Measurements from ENCODE around the gene MISP3. TPM values are rescaled to one million over a fixed set of nuclear protein-coding genes. Genes with fewer than 3 reads are reported as not detected.

Gene MISP3
- total and polyA plus RNA-seq, 2 experiments from 2014 or later: 1.9 to 2.4 TPM

DNA sequence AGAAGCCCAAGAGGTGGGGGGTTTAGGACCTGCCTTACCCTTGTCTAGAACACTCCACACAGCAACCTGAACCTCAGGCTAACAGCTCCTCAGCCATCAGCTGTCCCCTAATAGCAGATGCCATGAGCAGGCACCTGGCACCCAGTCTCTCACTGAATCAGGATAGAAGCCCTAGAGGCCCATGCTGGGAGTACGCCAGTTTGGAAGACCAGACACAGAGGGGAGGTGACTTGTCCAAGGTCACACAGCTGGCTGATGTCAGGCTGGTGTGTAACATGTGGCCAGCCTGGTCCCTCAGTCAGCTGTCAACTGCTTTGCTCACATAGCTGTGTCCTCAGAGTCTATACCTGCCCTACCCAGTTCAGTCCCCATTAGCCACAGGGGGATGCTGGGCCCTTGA lies 30.7 kb downstream of the MISP3 start (continued):
- TF ChIP-seq EZH2phosphoT487 (IDR thresholded peaks at IDR 0.05; ENCODE audit: unreplicated experiment): no peak
- TF ChIP-seq STAT1 (IDR thresholded peaks at IDR 0.05; ENCODE audit: unreplicated experiment): no peak
- TF ChIP-seq ZNF114 (CRISPR knock-in tag; IDR thresholded peaks at IDR 0.05): no peak
- TF ChIP-seq, protein P1, sequence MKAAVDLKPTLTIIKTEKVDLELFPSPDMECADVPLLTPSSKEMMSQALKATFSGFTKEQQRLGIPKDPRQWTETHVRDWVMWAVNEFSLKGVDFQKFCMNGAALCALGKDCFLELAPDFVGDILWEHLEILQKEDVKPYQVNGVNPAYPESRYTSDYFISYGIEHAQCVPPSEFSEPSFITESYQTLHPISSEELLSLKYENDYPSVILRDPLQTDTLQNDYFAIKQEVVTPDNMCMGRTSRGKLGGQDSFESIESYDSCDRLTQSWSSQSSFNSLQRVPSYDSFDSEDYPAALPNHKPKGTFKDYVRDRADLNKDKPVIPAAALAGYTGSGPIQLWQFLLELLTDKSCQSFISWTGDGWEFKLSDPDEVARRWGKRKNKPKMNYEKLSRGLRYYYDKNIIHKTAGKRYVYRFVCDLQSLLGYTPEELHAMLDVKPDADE (IDR thresholded peaks at IDR 0.05): no peak
- TF ChIP-seq, protein P2, sequence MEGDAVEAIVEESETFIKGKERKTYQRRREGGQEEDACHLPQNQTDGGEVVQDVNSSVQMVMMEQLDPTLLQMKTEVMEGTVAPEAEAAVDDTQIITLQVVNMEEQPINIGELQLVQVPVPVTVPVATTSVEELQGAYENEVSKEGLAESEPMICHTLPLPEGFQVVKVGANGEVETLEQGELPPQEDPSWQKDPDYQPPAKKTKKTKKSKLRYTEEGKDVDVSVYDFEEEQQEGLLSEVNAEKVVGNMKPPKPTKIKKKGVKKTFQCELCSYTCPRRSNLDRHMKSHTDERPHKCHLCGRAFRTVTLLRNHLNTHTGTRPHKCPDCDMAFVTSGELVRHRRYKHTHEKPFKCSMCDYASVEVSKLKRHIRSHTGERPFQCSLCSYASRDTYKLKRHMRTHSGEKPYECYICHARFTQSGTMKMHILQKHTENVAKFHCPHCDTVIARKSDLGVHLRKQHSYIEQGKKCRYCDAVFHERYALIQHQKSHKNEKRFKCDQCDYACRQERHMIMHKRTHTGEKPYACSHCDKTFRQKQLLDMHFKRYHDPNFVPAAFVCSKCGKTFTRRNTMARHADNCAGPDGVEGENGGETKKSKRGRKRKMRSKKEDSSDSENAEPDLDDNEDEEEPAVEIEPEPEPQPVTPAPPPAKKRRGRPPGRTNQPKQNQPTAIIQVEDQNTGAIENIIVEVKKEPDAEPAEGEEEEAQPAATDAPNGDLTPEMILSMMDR (conservative IDR thresholded peaks at IDR 0.05; ENCODE audit: low read depth in 2 of 2): no peak
- TF ChIP-seq EZH2 (IDR thresholded peaks at IDR 0.05; ENCODE audit: low read depth, unreplicated experiment): no peak
- TF ChIP-seq POLR2AphosphoS5 (IDR thresholded peaks at IDR 0.05; ENCODE audit: low read depth): no peak

DNA sequence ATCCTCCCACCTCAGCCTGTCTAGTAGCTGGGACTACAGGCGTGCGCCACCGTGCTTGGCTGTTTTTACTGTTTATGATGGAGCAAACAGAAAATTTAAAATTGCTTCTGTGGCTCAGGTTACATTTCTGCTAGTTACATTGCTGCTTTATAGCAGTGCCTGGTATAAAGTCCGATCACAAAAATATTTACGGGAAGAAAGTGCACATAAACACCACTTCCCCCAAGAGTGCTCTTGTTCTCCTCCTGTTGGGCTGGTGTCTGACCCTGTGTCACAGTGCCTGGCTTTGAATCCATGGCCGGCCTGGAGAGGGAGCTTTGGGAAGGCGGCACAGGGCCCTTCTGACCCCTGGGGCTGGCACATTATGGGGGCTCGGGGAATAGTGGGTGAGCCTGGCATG lies 33.1 kb downstream of the MISP3 start:
- no peak for ATAC-seq
- Histone ChIP-seq H3K79me2 (replicated peaks; ENCODE audit: insufficient read depth) (no peaks in the 10 kb centered on the region), H3K4me2 (no peak overlapping the region), H3K27me3 (ENCODE audit: insufficient read depth) (no peaks in the 10 kb centered on the region), H3K4me1 (ENCODE audit: insufficient read depth) (no peaks in the 10 kb centered on the region), H3F3A (replicated peaks; ENCODE audit: low read depth) (no peaks in the 10 kb centered on the region; the same call in 1 of the 2 replicates), H3K4me3 (no peak overlapping the region), H4K20me1 (replicated peaks; ENCODE audit: insufficient read depth) (no peaks in the 10 kb centered on the region; the same call in 1 of the 2 replicates), H3K36me3 (ENCODE audit: insufficient read depth) (no peaks in the 10 kb centered on the region), H3K9me2 (ENCODE audit: insufficient read depth) (no peaks in the 10 kb centered on the region), H2AFZ (no peak overlapping the region), H3K27ac (ENCODE audit: low read depth) (no peak overlapping the region)
- Mint-ChIP-seq H3K27ac (no peak overlapping the region), H3K9me3 (no peaks in the 10 kb centered on the region), H3K27me3 (ENCODE audit: insufficient read depth, low read depth, poor library complexity) (no peaks in the 10 kb centered on the region), H3K36me3 (ENCODE audit: low read depth) (no peaks in the 10 kb centered on the region; the same call in 2 of the 3 replicates), H3K4me3 (no peak overlapping the region), H3K4me1 (no peaks in the 10 kb centered on the region; the same call in 2 of the 3 replicates)
- DNase-seq (ENCODE audit: low spot score): no peak
- TF ChIP-seq ZNF114 (CRISPR knock-in tag; IDR thresholded peaks at IDR 0.05): no peak
- no peak for TF ChIP-seq NANOG (IDR thresholded peaks at IDR 0.05; ENCODE audit: borderline replicate concordance)
- no peak for TF ChIP-seq STAT1 (IDR thresholded peaks at IDR 0.05; ENCODE audit: unreplicated experiment)
- TF ChIP-seq, protein P3, sequence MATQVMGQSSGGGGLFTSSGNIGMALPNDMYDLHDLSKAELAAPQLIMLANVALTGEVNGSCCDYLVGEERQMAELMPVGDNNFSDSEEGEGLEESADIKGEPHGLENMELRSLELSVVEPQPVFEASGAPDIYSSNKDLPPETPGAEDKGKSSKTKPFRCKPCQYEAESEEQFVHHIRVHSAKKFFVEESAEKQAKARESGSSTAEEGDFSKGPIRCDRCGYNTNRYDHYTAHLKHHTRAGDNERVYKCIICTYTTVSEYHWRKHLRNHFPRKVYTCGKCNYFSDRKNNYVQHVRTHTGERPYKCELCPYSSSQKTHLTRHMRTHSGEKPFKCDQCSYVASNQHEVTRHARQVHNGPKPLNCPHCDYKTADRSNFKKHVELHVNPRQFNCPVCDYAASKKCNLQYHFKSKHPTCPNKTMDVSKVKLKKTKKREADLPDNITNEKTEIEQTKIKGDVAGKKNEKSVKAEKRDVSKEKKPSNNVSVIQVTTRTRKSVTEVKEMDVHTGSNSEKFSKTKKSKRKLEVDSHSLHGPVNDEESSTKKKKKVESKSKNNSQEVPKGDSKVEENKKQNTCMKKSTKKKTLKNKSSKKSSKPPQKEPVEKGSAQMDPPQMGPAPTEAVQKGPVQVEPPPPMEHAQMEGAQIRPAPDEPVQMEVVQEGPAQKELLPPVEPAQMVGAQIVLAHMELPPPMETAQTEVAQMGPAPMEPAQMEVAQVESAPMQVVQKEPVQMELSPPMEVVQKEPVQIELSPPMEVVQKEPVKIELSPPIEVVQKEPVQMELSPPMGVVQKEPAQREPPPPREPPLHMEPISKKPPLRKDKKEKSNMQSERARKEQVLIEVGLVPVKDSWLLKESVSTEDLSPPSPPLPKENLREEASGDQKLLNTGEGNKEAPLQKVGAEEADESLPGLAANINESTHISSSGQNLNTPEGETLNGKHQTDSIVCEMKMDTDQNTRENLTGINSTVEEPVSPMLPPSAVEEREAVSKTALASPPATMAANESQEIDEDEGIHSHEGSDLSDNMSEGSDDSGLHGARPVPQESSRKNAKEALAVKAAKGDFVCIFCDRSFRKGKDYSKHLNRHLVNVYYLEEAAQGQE (IDR thresholded peaks at IDR 0.05; ENCODE audit: unreplicated experiment): no peak

Data from GM23338 (cell line).